Epithelial cell of proximal tubule (primary cell): ENCODE measurements around the gene SLC35A1. TPM values are rescaled to one million over a fixed set of nuclear protein-coding genes. Genes with fewer than 3 reads are reported as not detected.

Experiments used
- DNase-seq: peaks from one replicate; pipeline ENCODE4 v3.0.0-alpha.2; 2011; ENCODE audit warnings: low read depth
- H3K4me3 ChIP-seq: 2 replicates; pipeline ENCODE4 v1.5.1; 2011; ENCODE audit warnings: low read depth, mild to moderate bottlenecking, low read length
- total RNA-seq: library from RNA; depleted of rRNA; stranded (reverse); fragments of >200 nt; gene quantifications from 2 replicates; pipeline ENCODE4 v1.2.3, GENCODE V29; 2015
- TF ChIP-seq, protein P1 (sequence below): conservative IDR thresholded peaks from 2 replicates; pipeline ENCODE4 v1.5.1; 2012; ENCODE audit warnings: low read depth, mild to moderate bottlenecking, low read length

SLC35A1 gene
- total RNA-seq, 1 donor from 2014 or later, result 9.5 TPM

GRCh38 chr6:87529221-87529620 is 56.4 kb downstream of the SLC35A1 start:
- DNase-seq, result no peak
- TF ChIP-seq, protein P1, sequence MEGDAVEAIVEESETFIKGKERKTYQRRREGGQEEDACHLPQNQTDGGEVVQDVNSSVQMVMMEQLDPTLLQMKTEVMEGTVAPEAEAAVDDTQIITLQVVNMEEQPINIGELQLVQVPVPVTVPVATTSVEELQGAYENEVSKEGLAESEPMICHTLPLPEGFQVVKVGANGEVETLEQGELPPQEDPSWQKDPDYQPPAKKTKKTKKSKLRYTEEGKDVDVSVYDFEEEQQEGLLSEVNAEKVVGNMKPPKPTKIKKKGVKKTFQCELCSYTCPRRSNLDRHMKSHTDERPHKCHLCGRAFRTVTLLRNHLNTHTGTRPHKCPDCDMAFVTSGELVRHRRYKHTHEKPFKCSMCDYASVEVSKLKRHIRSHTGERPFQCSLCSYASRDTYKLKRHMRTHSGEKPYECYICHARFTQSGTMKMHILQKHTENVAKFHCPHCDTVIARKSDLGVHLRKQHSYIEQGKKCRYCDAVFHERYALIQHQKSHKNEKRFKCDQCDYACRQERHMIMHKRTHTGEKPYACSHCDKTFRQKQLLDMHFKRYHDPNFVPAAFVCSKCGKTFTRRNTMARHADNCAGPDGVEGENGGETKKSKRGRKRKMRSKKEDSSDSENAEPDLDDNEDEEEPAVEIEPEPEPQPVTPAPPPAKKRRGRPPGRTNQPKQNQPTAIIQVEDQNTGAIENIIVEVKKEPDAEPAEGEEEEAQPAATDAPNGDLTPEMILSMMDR, result no peak
- H3K4me3 ChIP-seq, result no peak overlapping the region

DNA sequence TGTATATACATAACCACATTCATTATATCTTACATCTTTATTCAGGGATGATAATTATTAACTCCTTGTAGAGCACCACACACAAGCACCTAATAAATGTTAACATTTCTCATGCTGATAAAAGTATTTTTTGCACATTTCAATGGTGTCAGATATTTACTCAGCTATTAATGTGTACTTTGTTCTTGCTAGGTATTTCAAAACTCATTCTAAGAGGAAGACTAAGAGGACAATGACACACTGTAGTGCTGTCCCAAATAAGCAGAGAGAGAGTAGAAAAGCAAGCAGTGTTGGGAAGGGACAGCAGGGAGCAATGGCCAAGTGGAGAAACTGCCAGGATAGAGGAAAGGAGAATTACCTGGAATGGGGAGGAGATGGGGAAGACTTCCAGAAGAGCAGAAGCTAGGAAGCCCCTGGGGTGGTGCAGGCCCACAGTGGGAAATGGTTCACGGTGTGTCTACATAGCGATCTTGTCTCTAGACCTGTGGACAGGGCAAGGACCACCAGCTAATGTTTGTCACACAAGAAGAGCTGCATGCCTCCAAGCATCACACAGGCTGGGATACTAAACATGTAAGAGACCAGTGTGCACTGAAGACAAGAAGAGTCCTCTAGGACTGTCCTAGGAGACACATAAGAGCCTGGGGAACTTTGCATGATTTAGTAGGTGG is 61.7 kb downstream of the SLC35A1 start:
- H3K4me3 ChIP-seq, result no peak overlapping the region
- TF ChIP-seq, protein P1, result no peak
- no peak for DNase-seq

GRCh38 chr6:87538510-87539260 is 65.9 kb downstream of the SLC35A1 start:
- TF ChIP-seq, protein P1, result no peak
- DNase-seq, result no peak
- no peak overlapping the region for H3K4me3 ChIP-seq

DNA sequence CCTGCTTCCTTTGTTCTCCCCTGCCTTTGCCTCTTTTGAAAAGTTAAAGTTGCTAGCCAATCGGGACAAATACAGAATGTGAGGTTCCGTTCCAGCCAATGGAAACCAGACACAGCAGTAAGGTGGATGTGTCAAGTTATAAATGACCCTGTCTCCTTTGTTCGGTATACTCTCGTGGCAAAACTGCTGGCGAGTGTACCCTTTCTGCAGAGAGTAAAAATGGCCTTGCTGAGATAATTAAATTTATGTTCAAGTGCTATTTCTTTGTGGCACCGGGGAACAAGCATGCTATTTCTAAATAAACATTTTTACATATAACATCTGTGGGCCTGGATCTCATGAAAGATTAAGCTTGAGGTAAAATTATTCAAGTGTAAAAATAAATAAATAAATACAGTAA is 66.8 kb downstream of the SLC35A1 start:
- DNase-seq, result no peak
- no peak overlapping the region for H3K4me3 ChIP-seq
- TF ChIP-seq, protein P1, result no peak

- H3K4me3 ChIP-seq, result no peak overlapping the region
- no peak for DNase-seq
- TF ChIP-seq, protein P1, result no peak
Observed at GRCh38 chr6:87540539-87540938, 67.8 kb downstream of the SLC35A1 start.

DNA sequence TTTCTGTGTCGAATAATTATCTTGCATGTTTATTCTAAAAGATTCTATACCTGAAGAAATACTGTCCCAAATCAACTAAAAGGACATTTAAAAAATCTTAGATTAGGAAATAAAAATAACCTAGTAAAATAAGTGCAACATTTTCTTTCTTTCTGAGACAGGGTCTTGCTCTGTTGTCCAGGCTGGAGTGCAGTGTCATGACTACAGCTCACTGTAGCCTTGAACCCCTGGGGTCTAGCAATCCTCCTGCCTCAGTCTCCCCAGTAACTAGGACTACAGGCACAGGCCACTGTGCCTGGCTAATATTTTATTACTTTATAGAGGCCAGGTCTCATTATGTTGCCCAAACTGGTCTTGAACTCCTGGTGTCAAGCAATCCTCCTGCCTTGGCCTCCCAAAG is 68.3 kb downstream of the SLC35A1 start:
- DNase-seq, result no peak
- no peak overlapping the region for H3K4me3 ChIP-seq
- TF ChIP-seq, protein P1, result no peak

GRCh38 chr6:87541744-87542143 is 69.0 kb downstream of the SLC35A1 start:
- H3K4me3 ChIP-seq, result no peak overlapping the region
- TF ChIP-seq, protein P1, result no peak
- no peak for DNase-seq
